SK-N-SH (cell line): Measurements from ENCODE around the gene MAP3K3.

Experiments
- CTCF ChIP-seq: fragments of 200-600 bp; sonication (generic); IDR thresholded peaks from 2 replicates; pipeline ENCODE4 v1.6.1; 2017; ENCODE audit warnings: antibody characterized with exemption, mild to moderate bottlenecking, moderate library complexity
- MXI1 ChIP-seq: IDR thresholded peaks from 2 replicates; pipeline ENCODE4 v1.6.1; 2012; ENCODE audit warnings: mild to moderate bottlenecking, low read depth, low read length, improper control_type of control experiment

- TF ChIP-seq CTCF (no peak), MXI1 (no peak)
Measured at GRCh38 chr17:63596856-63597586, 25.2 kb upstream of the MAP3K3 start.
